Aorta (tissue), 5 donors: ENCODE results near the gene SMO. TPM values are rescaled to one million over a fixed set of nuclear protein-coding genes. Genes with fewer than 3 reads are reported as not detected.

ENCODE experiments used
- ATAC-seq: fragments of 200-7000 bp; cut with Tn5 transposase; one replicate; pipeline ENCODE4 v1.9.1; 2022; ENCODE audit warnings: moderate library complexity; ENCODE audit not compliant: low FRiP score
- DNase-seq, 2 donors: peaks; one replicate each; pipeline ENCODE4 v3.0.0-alpha.2; 2020
- H3K27ac ChIP-seq, 2 donors: one replicate each; pipeline ENCODE4 v1.5.1; 2013; ENCODE audit warnings: low read length in 2 of 2, mild to moderate bottlenecking in 2 of 2, moderate library complexity in 2 of 2, control low read depth in 1 of 2, inconsistent platforms in 1 of 2, low read depth in 1 of 2
- H3K27me3 ChIP-seq, 2 donors: one replicate each; pipeline ENCODE4 v1.6.1; 2013; ENCODE audit warnings: control low read depth in 1 of 2, low read length in 1 of 2, mild to moderate bottlenecking in 1 of 2, moderate library complexity in 1 of 2; ENCODE audit not compliant: insufficient read depth in 2 of 2, control insufficient read depth in 1 of 2
- H3K36me3 ChIP-seq, 2 donors: one replicate each; pipeline ENCODE4 v1.6.1; 2013; ENCODE audit warnings: control low read depth in 1 of 2, low read length in 1 of 2, mild to moderate bottlenecking in 1 of 2; ENCODE audit not compliant: insufficient read depth in 2 of 2, control insufficient read depth in 1 of 2
- H3K4me1 ChIP-seq, 2 donors: one replicate each; pipeline ENCODE4 v1.6.1; 2013; ENCODE audit warnings: low read length in 2 of 2, control low read depth in 1 of 2, mild to moderate bottlenecking in 1 of 2, moderate library complexity in 1 of 2; ENCODE audit not compliant: insufficient read depth in 2 of 2, control insufficient read depth in 1 of 2
- H3K4me3 ChIP-seq, 2 donors: one replicate each; pipeline ENCODE4 v1.5.1; 2013; ENCODE audit warnings: low read length in 2 of 2, control low read depth in 1 of 2, mild to moderate bottlenecking in 1 of 2
- H3K9me3 ChIP-seq: one replicate; pipeline ENCODE4 v1.6.1; 2013; ENCODE audit warnings: mild to moderate bottlenecking, low read length; ENCODE audit not compliant: control insufficient read depth
- WGBS, 2 donors: extraction: QIAGEN DNeasy Blood & Tissue Kit; methylation state at CpG; one replicate each; pipeline ENCODE4 v1.1.7; 2013; 5-methylcytosine and 5-hydroxymethylcytosine counted together
- intact Hi-C, 2 donors: fragments of 100-400 bp; cut with DNase I; formaldehyde crosslinking; loops; one replicate each; pipeline versions ENCODE4 v1.14.2 to v1.15.0; 2022
- polyA plus RNA-seq, 2 donors: library from polyadenylated mRNA; stranded (reverse); fragments of 200-250 nt; gene quantifications; one replicate each; pipeline ENCODE4 v1.2.3, GENCODE V29; 2013
- total RNA-seq, 2 donors: library from RNA; stranded (reverse); fragmentation: NEBNext Ultra II Directional; extraction: Animal tissue kit (Norgen Biotek cat#: 25700); gene quantifications; one replicate each; pipeline ENCODE4 v1.2.1, GENCODE V29; 2021
- donor health status: healthy with polysubstance abuse.
- donor health status: Bipolar disorder and iron deficiency.
- donor health status: DM: no; HTN: no; CAD: no.
- donor health status: DM: no; HTN: no; CAD: no.
- donor health status: DM: yes; HTN: yes; CAD: no.

SMO gene
- total and polyA plus RNA-seq, 4 donors = 2.9 to 17.6 (median 10.3) TPM

DNA sequence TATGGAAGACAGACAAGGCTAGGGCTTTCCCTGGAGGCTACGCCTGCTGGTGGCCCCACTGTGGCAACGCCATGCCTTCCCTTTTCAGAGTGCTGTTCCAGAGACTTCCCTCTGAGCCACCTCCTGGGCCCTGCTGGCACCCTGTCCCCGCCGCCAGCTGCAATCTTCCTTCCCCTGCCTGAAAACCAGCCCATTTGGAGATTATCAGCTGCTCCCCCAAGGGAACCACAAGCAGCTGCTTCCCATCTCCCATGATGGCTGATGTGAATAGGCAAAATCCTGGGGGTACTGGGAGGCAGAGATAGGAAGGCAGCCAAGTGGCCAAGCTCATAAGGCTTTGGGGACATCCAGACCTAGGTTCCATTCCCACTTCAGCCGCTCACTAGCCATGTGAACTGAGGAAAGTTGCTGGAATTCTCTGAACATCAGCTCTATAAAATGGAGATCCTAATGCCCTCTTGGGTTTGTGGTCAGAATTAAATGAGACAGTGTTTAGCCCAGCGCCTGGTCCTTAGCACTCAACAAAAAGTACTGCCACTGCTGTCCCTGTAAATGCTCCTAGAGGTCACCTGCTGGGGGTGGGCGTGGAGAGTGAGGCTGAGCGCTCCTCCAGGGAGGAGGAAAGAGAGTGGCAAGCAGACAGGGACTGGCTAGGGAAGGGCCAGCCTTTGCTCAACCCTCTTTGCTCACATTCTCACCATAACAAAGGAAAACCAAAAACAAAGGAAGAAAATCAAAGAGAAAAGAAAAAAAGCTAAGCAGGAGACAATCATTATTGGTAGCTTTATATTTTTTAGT, 38.0 kb upstream of the SMO start:
- H3K4me1 ChIP-seq = no peaks in the 10 kb centered on the region
- WGBS, 2 donors = 79% methylated on average over 8 of the region's 8 CpGs
- no peak for ATAC-seq
- intact Hi-C loops = no loop called here
- no peak overlapping the region for H3K27ac ChIP-seq
- no peak overlapping the region for H3K4me3 ChIP-seq
- peak in 1 of 2 donors; percentile 64 for DNase-seq
- no peaks in the 10 kb centered on the region for H3K27me3 ChIP-seq
- no peaks in the 10 kb centered on the region for H3K36me3 ChIP-seq
- H3K9me3 ChIP-seq = no peaks in the 10 kb centered on the region

DNA sequence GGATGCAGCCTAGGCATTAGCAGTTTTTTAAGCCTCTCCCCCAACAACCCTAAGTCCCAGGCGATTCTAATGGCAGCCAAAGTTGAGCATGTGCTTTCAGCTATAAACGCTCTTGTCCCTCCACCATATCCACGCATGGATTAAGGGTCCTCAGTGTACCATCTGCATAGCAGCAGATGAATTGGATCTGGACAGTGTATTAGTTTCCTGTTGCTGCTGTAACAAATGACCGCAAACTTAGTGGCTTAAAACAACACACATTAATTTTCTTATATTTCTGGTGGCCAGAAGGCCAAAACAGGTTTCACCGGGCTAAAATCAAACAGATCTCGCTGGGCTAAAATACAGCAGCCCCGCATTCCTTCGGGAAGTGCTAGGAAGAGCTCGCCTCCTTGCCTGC, 30.8 kb upstream of the SMO start:
- Histone ChIP-seq H3K27ac (no peak overlapping the region), H3K4me3 (no peak overlapping the region), H3K27me3 (no peaks in the 10 kb centered on the region), H3K36me3 (no peaks in the 10 kb centered on the region), H3K9me3 (no peaks in the 10 kb centered on the region), H3K4me1 (no peaks in the 10 kb centered on the region)
- ATAC-seq (no peak), DNase-seq (no peak)
- intact Hi-C loops = no loop called here
- 94 to 95% methylated on average over 9 of the region's 9 CpGs for WGBS, 2 donors

DNA sequence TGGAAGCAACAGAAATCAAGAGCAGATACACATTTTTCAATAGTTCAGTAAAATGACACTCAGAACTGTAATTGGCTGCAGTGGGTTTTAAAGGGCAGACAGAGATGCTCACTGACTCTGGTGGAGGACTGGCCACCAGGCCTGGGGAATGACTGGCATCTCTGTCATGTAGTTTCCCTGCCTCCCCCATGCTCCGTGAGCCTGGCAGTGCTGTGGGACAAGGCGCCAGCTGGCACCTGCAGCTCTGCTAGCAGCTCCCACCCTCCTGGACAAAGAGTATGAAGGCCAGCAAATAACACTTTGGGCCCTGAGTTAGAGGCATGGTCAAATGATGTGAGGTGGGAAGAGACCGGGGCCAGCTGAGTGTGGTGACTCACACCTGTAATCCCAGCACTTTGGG, 28.9 kb upstream of the SMO start:
- H3K4me3 ChIP-seq = no peak overlapping the region
- no peak overlapping the region for H3K27ac ChIP-seq
- DNase-seq (no peak), ATAC-seq (no peak)
- H3K4me1 ChIP-seq = no peaks in the 10 kb centered on the region
- no peaks in the 10 kb centered on the region for H3K9me3 ChIP-seq
- no peaks in the 10 kb centered on the region for H3K27me3 ChIP-seq
- 63 to 72% methylated on average over 3 of the region's 3 CpGs for WGBS, 2 donors
- intact Hi-C loops = no loop called here
- no peaks in the 10 kb centered on the region for H3K36me3 ChIP-seq

DNA sequence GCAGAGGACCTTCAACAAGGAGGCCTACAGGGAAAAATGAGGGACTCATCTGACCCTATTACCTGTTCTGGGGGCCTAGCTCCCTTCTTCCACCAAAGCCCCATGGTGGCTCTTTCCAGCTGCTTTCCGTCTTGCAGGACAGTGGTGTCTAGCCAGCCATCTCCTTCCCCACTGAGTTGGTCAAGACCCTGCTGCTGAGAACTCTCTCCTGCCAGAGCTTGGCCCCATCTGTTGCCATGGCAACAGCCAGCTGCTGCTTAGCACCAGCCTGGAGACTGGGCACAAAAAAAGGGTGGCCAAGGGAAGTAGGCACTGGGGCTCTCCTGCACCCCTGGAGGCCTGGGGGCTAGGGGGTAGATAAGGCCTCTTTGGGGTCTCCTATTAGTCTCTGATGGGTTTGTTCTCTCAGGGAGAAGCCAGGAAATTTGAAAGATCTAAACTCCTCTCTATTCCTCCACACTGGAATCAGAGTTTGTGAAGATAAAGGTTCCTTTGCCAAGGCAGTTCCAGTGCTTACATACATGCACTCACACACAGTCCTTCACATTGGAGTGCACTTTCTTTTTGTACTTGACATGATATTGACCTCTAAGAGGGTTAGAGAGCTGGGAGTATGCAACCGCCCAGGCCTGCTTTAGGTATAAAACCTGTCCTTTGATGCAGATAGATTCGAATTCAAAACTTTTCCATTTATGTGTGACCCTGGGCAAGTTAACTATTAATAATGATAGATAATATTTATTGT, 28.1 kb upstream of the SMO start:
- intact Hi-C loops = no loop called here
- ATAC-seq (no peak), DNase-seq (no peak)
- Histone ChIP-seq H3K36me3 (no peaks in the 10 kb centered on the region), H3K27ac (no peak overlapping the region), H3K4me1 (no peaks in the 10 kb centered on the region), H3K4me3 (no peak overlapping the region), H3K9me3 (no peaks in the 10 kb centered on the region), H3K27me3 (no peaks in the 10 kb centered on the region)
- WGBS, 2 donors = 94 to 95% methylated on average over 3 of the region's 3 CpGs

DNA sequence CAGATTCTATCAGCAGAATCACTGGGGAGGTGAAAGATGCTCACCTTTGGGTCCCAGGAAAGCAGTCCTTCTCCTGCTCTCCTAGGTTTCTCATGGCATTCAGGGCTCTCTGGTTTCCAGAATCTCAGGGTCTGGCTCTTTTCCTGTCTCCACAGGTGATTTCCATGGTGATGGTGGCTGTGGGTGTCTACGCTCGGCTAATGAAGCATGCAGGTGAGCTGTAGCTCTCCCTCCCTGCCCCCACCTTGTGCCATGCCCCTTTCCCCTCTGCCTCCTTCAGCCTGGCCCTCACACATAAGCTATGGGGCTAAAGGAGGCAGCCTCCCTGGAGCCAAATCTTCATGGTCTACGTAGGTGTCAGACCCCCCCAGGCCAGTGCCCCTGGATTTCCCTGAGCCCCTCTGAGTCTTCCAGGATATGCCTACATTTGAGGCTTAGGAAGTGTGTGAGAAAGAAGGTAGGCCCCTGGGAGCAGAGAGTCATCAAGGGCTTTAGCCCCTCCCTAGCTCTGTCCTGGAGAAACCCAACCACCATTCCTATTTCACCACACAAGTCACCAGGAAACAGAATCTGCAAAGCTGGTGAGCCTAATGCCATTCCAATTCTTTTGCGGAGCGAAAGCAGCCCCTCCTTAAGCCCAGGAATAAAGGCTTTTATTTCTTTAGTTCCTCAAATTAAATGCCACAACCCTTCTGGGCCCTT, 26.8 kb upstream of the SMO start:
- WGBS, 2 donors = 87 to 97% methylated on average over 5 of the region's 5 CpGs
- no peaks in the 10 kb centered on the region for H3K4me1 ChIP-seq
- no peak overlapping the region for H3K4me3 ChIP-seq
- H3K27me3 ChIP-seq = no peaks in the 10 kb centered on the region
- no peaks in the 10 kb centered on the region for H3K36me3 ChIP-seq
- intact Hi-C loops = no loop called here
- ATAC-seq = no peak
- no peak for DNase-seq
- no peak overlapping the region for H3K27ac ChIP-seq
- H3K9me3 ChIP-seq = no peaks in the 10 kb centered on the region

DNA sequence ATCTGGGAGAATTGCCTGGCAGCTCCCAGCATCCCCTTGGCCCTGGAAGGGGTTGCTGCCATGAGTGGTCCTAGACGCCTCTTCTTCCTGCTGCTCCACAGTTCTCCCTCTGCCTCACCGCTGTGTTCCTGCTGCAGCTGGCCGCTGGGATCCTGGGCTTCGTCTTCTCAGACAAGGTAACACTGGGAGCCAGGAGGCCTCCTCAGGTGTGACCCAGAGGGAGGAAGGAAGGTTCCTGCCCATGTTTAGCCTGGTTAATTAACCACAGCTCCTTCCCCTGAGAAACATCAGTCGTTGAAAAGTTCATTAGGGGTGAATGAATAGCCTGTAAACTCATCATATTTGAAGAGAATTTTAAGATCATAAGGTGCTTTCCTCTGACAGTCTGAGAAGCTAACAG, 25.7 kb upstream of the SMO start:
- Histone ChIP-seq H3K36me3 (no peaks in the 10 kb centered on the region), H3K4me3 (no peak overlapping the region), H3K4me1 (no peaks in the 10 kb centered on the region), H3K9me3 (no peaks in the 10 kb centered on the region), H3K27me3 (no peaks in the 10 kb centered on the region), H3K27ac (no peak overlapping the region)
- intact Hi-C loops = no loop called here
- 79 to 84% methylated on average over 5 of the region's 5 CpGs for WGBS, 2 donors
- DNase-seq (no peak), ATAC-seq (no peak)

DNA sequence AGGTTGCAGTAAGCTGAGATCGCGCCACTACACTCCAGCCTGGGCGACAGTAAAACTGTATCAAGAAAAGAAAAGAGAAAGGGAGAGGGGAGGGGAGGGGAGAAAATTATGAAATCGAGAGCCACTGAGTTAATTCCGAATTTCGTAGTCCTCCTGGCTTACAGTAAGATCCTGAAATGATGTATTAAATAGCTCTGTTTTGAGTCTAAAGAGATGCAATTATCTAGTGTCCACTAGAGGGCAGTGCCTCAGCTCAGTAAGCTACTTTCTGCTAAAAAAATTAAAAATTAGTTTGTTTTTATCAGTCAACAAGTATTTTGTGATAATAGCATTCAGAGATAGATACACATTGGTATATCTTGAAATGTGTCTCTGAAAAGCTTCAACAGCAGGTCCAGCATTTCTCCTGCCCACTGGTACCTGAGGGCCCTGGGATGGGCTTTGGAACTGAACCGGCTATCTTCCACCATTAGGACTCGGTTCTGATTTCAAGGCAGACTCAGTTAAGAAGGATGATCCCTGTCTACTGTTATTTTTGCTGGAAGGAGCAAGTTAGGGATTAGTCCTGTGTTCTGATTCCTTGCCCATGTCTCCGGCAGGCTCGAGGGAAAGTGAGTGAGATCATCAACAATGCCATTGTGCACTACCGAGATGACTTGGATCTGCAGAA, 24.4 kb upstream of the SMO start:
- no peak for DNase-seq
- Histone ChIP-seq H3K27me3 (no peaks in the 10 kb centered on the region), H3K27ac (no peak overlapping the region), H3K4me1 (no peaks in the 10 kb centered on the region), H3K4me3 (no peak overlapping the region), H3K36me3 (no peaks in the 10 kb centered on the region), H3K9me3 (no peaks in the 10 kb centered on the region)
- WGBS, 2 donors = 51 to 52% methylated on average over 11 of the region's 11 CpGs
- ATAC-seq = no peak
- intact Hi-C loops = loop anchor here (1.0 to 2.0 kb wide), 2 partner anchors 46 to 47 kb away; no protein-coding TSS in a partner anchor

DNA sequence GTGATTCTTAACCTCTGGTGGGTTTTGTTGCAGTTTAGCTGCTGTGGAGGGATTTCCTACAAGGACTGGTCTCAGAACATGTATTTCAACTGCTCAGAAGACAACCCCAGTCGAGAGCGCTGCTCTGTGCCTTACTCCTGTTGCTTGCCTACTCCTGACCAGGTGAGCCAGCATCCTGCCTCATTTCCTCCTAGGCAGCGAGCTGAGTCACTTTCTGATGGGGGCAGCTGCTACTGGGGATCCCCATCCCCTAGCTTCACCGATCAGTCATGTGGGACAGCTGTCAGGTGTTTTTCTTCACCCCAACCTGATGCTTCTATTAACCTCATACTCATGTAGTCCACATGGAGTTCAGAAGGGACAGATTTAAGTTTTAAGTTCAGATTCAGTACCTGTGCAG, 21.7 kb upstream of the SMO start:
- Histone ChIP-seq H3K36me3 (no peaks in the 10 kb centered on the region), H3K27me3 (no peaks in the 10 kb centered on the region), H3K4me1 (no peaks in the 10 kb centered on the region), H3K9me3 (no peaks in the 10 kb centered on the region), H3K27ac (no peak overlapping the region), H3K4me3 (no peak overlapping the region)
- ATAC-seq = no peak
- 94 to 96% methylated on average over 4 of the region's 4 CpGs for WGBS, 2 donors
- no peak for DNase-seq
- intact Hi-C loops = no loop called here
